Natural killer cell (primary cell): ENCODE measurements around the gene GNG12. TPM values are rescaled to one million over a fixed set of nuclear protein-coding genes. Genes with fewer than 3 reads are reported as not detected.
A peak's percentile ranks its signal among the peaks of the same experiment; 100 is the strongest.

Experiments used
- ATAC-seq, 3 donors: fragments of 150-1000 bp in 2 of 3; fragments of 200-7000 bp in 1 of 3; cut with Tn5 transposase; 1 replicate in 1 of 3; 2 replicates in 2 of 3; pipeline ENCODE4 v1.10.0; 2021; ENCODE audit warnings: mild to moderate bottlenecking in 2 of 3, moderate library complexity in 2 of 3
- DNase-seq, 2 donors: peaks; one replicate each; pipeline versions ENCODE4 v3.0.0 to v3.0.0-alpha.2; 2013 to 2021; ENCODE audit warnings: mixed read lengths in 1 of 2
- H3K27ac ChIP-seq: one replicate; pipeline ENCODE4 v1.5.1; 2013; ENCODE audit warnings: mild to moderate bottlenecking, low read length
- H3K27me3 ChIP-seq: one replicate; pipeline ENCODE4 v1.6.1; 2013; ENCODE audit warnings: low read length; ENCODE audit not compliant: control insufficient read depth, insufficient read depth
- H3K36me3 ChIP-seq: one replicate; pipeline ENCODE4 v1.6.1; 2013; ENCODE audit warnings: low read length; ENCODE audit not compliant: control insufficient read depth, insufficient read depth
- H3K4me1 ChIP-seq: one replicate; pipeline ENCODE4 v1.6.1; 2013; ENCODE audit warnings: low read length; ENCODE audit not compliant: control insufficient read depth, insufficient read depth
- H3K4me3 ChIP-seq: one replicate; pipeline ENCODE4 v1.5.1; 2013; ENCODE audit warnings: low read length
- H3K9me3 ChIP-seq: one replicate; pipeline ENCODE4 v1.6.1; 2013; ENCODE audit warnings: low read length; ENCODE audit not compliant: control insufficient read depth, insufficient read depth
- H3K27ac Mint-ChIP-seq, 2 donors: one replicate each; pipeline ENCODE4 v1.8.0; 2022; ENCODE audit warnings: mild to moderate bottlenecking in 2 of 2, mixed read lengths in 2 of 2, moderate library complexity in 1 of 2
- H3K27me3 Mint-ChIP-seq, 2 donors: one replicate each; pipeline ENCODE4 v1.8.0; 2022; ENCODE audit warnings: low read depth in 2 of 2, mixed read lengths in 2 of 2
- H3K36me3 Mint-ChIP-seq: one replicate; pipeline ENCODE4 v1.8.0; 2022; ENCODE audit warnings: mixed read lengths
- H3K4me1 Mint-ChIP-seq, 2 donors: one replicate each; pipeline ENCODE4 v1.8.0; 2022; ENCODE audit warnings: mixed read lengths in 2 of 2
- H3K4me3 Mint-ChIP-seq: one replicate; pipeline ENCODE4 v1.8.0; 2022; ENCODE audit warnings: mild to moderate bottlenecking, moderate library complexity, mixed read lengths
- H3K9me3 Mint-ChIP-seq, 2 donors: one replicate each; pipeline ENCODE4 v1.8.0; 2022; ENCODE audit warnings: mixed read lengths in 2 of 2
- WGBS: methylation state at CpG from one replicate; pipeline ENCODE4 v1.1.7; 2013; ENCODE audit warnings: missing lambda C conversion rate; ENCODE audit not compliant: insufficient coverage; 5-methylcytosine and 5-hydroxymethylcytosine counted together
- intact Hi-C: fragments of 100-400 bp; cut with micrococcal nuclease; formaldehyde crosslinking; loops from one replicate; pipeline ENCODE4 v1.14.2; 2022
- total RNA-seq, 4 donors: library from RNA; stranded (reverse); fragments of 120-200 nt in 1 of 4; gene quantifications; one replicate each; pipeline versions ENCODE4 v1.2.3 to v1.2.4, GENCODE V29; 2013 to 2022
- TF ChIP-seq, protein P1 (sequence below): fragments of 200-600 bp; IDR thresholded peaks from one replicate; pipeline ENCODE4 v1.8.0; 2022; ENCODE audit warnings: antibody characterized with exemption

GNG12 gene
- total RNA-seq, 3 donors from 2014 or later (not counting 1 experiment from before 2014, with no cell fraction given), result not detected

DNA sequence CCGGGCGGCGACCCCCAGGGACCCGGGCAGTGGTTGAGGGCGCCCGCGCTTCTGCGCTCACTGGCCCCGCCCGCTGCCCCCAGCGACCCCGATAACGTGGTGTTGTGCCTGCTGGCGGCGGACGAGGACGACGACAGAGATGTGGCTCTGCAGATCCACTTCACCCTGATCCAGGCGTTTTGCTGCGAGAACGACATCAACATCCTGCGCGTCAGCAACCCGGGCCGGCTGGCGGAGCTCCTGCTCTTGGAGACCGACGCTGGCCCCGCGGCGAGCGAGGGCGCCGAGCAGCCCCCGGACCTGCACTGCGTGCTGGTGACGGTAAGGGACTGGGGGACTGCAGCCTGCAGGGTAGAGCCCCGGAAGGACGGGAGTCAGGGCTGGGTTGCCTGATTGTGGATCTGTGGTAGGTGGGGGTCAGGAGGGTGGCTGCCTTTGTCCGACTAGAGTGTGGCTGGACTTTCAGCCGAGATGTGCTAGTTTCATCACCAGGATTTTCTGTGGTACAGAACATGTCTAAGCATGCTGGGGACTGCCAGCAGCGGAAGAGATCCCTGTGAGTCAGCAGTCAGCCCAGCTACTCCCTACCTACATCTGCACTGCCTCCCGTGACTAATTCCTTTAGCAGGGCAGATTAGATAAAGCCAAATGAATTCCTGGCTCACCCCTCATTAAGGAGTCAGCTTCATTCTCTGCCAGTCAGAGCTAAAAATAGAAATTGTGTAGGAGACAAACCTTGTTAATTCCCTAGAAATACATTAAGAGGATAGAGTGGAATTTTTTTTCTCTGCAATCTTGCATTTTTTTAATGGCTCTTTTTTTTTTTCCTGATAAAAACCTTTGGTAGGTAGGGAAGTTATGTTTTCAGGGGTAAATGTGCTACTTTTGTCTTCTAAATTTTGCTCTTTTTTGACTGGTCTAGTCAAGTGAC lies 146.7 kb downstream of the GNG12 start:
- TF ChIP-seq, protein P1, sequence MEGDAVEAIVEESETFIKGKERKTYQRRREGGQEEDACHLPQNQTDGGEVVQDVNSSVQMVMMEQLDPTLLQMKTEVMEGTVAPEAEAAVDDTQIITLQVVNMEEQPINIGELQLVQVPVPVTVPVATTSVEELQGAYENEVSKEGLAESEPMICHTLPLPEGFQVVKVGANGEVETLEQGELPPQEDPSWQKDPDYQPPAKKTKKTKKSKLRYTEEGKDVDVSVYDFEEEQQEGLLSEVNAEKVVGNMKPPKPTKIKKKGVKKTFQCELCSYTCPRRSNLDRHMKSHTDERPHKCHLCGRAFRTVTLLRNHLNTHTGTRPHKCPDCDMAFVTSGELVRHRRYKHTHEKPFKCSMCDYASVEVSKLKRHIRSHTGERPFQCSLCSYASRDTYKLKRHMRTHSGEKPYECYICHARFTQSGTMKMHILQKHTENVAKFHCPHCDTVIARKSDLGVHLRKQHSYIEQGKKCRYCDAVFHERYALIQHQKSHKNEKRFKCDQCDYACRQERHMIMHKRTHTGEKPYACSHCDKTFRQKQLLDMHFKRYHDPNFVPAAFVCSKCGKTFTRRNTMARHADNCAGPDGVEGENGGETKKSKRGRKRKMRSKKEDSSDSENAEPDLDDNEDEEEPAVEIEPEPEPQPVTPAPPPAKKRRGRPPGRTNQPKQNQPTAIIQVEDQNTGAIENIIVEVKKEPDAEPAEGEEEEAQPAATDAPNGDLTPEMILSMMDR, result no peak
- under 1% methylated on average over 43 of the region's 43 CpGs for WGBS
- intact Hi-C loops, result loop anchor here (5.0 to 10.0 kb wide), 3 partner anchors 352 to 759 kb away; no protein-coding TSS in a partner anchor

DNA sequence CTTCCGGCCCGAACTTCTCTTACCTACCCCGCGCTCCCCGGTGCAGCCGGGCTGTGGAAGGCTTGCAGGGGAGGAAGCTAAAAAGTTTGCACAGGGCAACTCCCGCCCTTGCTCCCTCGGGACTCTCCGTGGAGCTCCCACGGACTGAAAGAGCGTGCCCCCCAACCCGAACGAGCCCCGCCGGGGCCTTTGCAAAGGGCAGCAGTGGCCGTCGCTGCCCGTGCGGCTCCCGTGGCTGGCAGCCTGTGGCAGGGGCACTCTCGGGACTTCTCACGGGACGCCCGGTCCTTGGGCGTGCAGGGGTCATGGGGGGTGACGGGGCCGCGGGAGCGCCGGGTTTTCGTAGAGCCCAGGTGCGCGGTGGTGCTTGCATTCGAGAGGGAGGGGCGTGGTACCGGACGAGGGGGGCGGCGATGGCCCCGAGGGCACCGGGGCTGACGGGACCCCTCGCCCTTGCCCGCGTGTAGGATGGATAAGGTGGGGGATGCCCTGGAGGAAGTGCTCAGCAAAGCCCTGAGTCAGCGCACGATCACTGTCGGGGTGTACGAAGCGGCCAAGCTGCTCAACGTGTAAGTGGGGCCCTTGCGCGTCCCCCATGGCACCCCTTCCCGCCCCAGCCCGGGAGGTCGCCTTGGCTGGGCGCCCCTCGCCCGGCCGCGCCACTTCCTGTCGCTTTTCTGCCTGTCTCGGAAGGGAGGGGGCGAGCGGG lies 147.6 kb downstream of the GNG12 start:
- under 1% methylated on average over 65 of the region's 65 CpGs for WGBS
- no peaks in the 10 kb centered on the region for H3K9me3 Mint-ChIP-seq
- peak; percentile 57 to 72 for DNase-seq

More for the DNA sequence above, 146.7 kb downstream of the GNG12 start:
- H3K4me1 Mint-ChIP-seq, result peaks cover 24 to 32% of the 10 kb centered on the region in 2 donors
- H3K9me3 ChIP-seq, result no peaks in the 10 kb centered on the region
- DNase-seq (peak; percentile 56 to 80), ATAC-seq (peak; percentile 9 to 12 (median 9))
- no peaks in the 10 kb centered on the region for H3K27me3 Mint-ChIP-seq
- H3K9me3 Mint-ChIP-seq, result no peaks in the 10 kb centered on the region
- peak overlapping the region; percentile 96 for H3K4me3 Mint-ChIP-seq
- peaks cover 14% of the 10 kb centered on the region for H3K4me1 ChIP-seq
- no peaks in the 10 kb centered on the region for H3K27me3 ChIP-seq
- peak overlapping the region; percentile 94 for H3K4me3 ChIP-seq
- H3K36me3 Mint-ChIP-seq, result no peaks in the 10 kb centered on the region
- H3K27ac Mint-ChIP-seq, result peak overlapping the region; percentile 81 to 94
- H3K36me3 ChIP-seq, result peaks cover 5% of the 10 kb centered on the region
- peak overlapping the region; percentile 39 for H3K27ac ChIP-seq

DNA sequence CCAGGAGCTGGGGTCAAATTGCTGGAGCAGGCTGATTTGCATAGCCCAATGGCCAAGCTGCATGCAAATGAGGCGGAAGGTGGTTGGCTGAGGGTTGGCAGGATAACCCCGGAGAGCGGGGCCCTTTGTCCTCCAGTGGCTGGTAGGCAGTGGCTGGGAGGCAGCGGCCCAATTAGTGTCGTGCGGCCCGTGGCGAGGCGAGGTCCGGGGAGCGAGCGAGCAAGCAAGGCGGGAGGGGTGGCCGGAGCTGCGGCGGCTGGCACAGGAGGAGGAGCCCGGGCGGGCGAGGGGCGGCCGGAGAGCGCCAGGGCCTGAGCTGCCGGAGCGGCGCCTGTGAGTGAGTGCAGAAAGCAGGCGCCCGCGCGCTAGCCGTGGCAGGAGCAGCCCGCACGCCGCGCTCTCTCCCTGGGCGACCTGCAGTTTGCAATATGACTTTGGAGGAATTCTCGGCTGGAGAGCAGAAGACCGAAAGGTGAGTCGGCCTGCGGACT lies 148.2 kb downstream of the GNG12 start, which contains the start of gene GADD45A:
TSS of gene GADD45A (plus strand) at position 135 of the 491 bp plus-strand sequence. CDS start at position 429, 294 bp downstream.
- Histone ChIP-seq H3K4me1 (peaks cover 14% of the 10 kb centered on the region), H3K9me3 (no peaks in the 10 kb centered on the region), H3K4me3 (peak within 1 kb of the TSS; percentile 94), H3K27me3 (no peaks in the 10 kb centered on the region), H3K27ac (peak within 1 kb of the TSS; percentile 63), H3K36me3 (peaks cover 5% of the 10 kb centered on the region)
- no peaks in the 10 kb centered on the region for H3K27me3 Mint-ChIP-seq
- under 1% methylated on average over 39 of the region's 39 CpGs for WGBS
- H3K9me3 Mint-ChIP-seq, result no peaks in the 10 kb centered on the region
- ATAC-seq, result peak; percentile 85 to 96 (median 90)
- H3K36me3 Mint-ChIP-seq, result no peaks in the 10 kb centered on the region
- TF ChIP-seq, protein P1, result no peak
- intact Hi-C loops, result loop anchor here (1.0 to 10.0 kb wide), 4 partner anchors 255 to 758 kb away; partner anchors contain the start of gene SERBP1
- peaks cover 24 to 32% of the 10 kb centered on the region in 2 donors for H3K4me1 Mint-ChIP-seq
- DNase-seq, result peak; percentile 95 to 98
- peak within 1 kb of the TSS; percentile 96 for H3K4me3 Mint-ChIP-seq
- H3K27ac Mint-ChIP-seq, result peak within 1 kb of the TSS; percentile 81 to 94

More for the DNA sequence above, 147.6 kb downstream of the GNG12 start:
- Histone ChIP-seq H3K4me1 (peaks cover 14% of the 10 kb centered on the region), H3K4me3 (peak overlapping the region; percentile 94), H3K36me3 (peaks cover 5% of the 10 kb centered on the region), H3K9me3 (no peaks in the 10 kb centered on the region), H3K27me3 (no peaks in the 10 kb centered on the region), H3K27ac (peak overlapping the region; percentile 63)
- TF ChIP-seq, protein P1, result no peak
- Mint-ChIP-seq H3K4me1 (peaks cover 24 to 32% of the 10 kb centered on the region in 2 donors), H3K27me3 (no peaks in the 10 kb centered on the region), H3K4me3 (peak overlapping the region; percentile 96), H3K27ac (peak overlapping the region; percentile 81 to 94), H3K36me3 (no peaks in the 10 kb centered on the region)
- intact Hi-C loops, result loop anchor here (1.0 to 10.0 kb wide), 4 partner anchors 255 to 758 kb away; partner anchors contain the start of gene SERBP1
- ATAC-seq, result peak; percentile 14 to 32 (median 28)
